Astrocyte (in vitro differentiated cells and primary cell): Measurements from ENCODE around the gene TMEM17. TPM values are rescaled to one million over a fixed set of nuclear protein-coding genes. Genes with fewer than 3 reads are reported as not detected.

Source experiments
- DNase-seq: peaks from one replicate; pipeline ENCODE4 v3.0.0-alpha.2; 2010; ENCODE audit warnings: low read depth
- FAIRE-seq: peaks from 2 replicates; lab custom pipeline; 2011; peaks lifted over from hg19 to GRCh38; lab: Jason Lieb, UNC
- H2AFZ ChIP-seq: 2 replicates; pipeline ENCODE4 v1.6.0; 2012; ENCODE audit warnings: low read depth, low read length, inconsistent platforms
- H3K27ac ChIP-seq: 2 replicates; pipeline ENCODE4 v1.5.1; 2011; ENCODE audit warnings: low read depth, low read length, inconsistent platforms
- H3K27me3 ChIP-seq: 2 replicates; pipeline ENCODE4 v1.6.0; 2011; ENCODE audit warnings: low read length, inconsistent platforms; ENCODE audit not compliant: insufficient read depth
- H3K36me3 ChIP-seq: 2 replicates; pipeline ENCODE4 v1.5.1; 2011; ENCODE audit warnings: low read length, inconsistent platforms; ENCODE audit not compliant: insufficient read depth
- H3K4me1 ChIP-seq: 2 replicates; pipeline ENCODE4 v1.5.1; 2011; ENCODE audit warnings: low read length, inconsistent platforms; ENCODE audit not compliant: insufficient read depth
- H3K4me2 ChIP-seq: 2 replicates; pipeline ENCODE4 v1.6.0; 2012; ENCODE audit warnings: low read length, inconsistent platforms
- H3K4me3 ChIP-seq: 2 replicates; pipeline ENCODE4 v1.5.1; 2011; ENCODE audit warnings: low read depth, mild to moderate bottlenecking, low read length, inconsistent platforms; ENCODE audit not compliant: insufficient read depth
- H3K79me2 ChIP-seq: 2 replicates; pipeline ENCODE4 v1.6.0; 2012; ENCODE audit warnings: mild to moderate bottlenecking, low read length, inconsistent platforms; ENCODE audit not compliant: insufficient read depth
- H3K9ac ChIP-seq: 2 replicates; pipeline ENCODE4 v1.6.0; 2012; ENCODE audit warnings: mild to moderate bottlenecking, low read length, inconsistent platforms
- H3K9me3 ChIP-seq: 2 replicates; pipeline ENCODE4 v1.5.1; 2012; ENCODE audit warnings: low read depth, mild to moderate bottlenecking, low read length, inconsistent platforms; ENCODE audit not compliant: insufficient read depth
- H4K20me1 ChIP-seq: 2 replicates; pipeline ENCODE4 v1.6.0; 2012; ENCODE audit warnings: low read length, inconsistent platforms; ENCODE audit not compliant: insufficient read depth
- H3K27ac Mint-ChIP-seq: one replicate; pipeline ENCODE4 v1.8.0; 2021; ENCODE audit warnings: mild to moderate bottlenecking, mixed read lengths; ENCODE audit not compliant: unreplicated experiment
- H3K27me3 Mint-ChIP-seq: one replicate; pipeline ENCODE4 v1.8.0; 2021; ENCODE audit warnings: low read depth, mixed read lengths; ENCODE audit not compliant: unreplicated experiment
- H3K36me3 Mint-ChIP-seq: one replicate; pipeline ENCODE4 v1.8.0; 2021; ENCODE audit warnings: low read depth, mixed read lengths; ENCODE audit not compliant: unreplicated experiment
- H3K4me1 Mint-ChIP-seq: one replicate; pipeline ENCODE4 v1.8.0; 2021; ENCODE audit warnings: low read depth, mixed read lengths; ENCODE audit not compliant: unreplicated experiment
- H3K4me3 Mint-ChIP-seq: one replicate; pipeline ENCODE4 v1.8.0; 2021; ENCODE audit warnings: mild to moderate bottlenecking, moderate library complexity, mixed read lengths; ENCODE audit not compliant: unreplicated experiment
- H3K9me3 Mint-ChIP-seq: one replicate; pipeline ENCODE4 v1.8.0; 2021; ENCODE audit warnings: mild to moderate bottlenecking, mixed read lengths; ENCODE audit not compliant: unreplicated experiment
- CTCF ChIP-seq: IDR thresholded peaks from 2 replicates; pipeline ENCODE4 v1.5.1; 2011; ENCODE audit warnings: low read depth, mild to moderate bottlenecking, inconsistent platforms, low read length, moderate library complexity; ENCODE audit not compliant: insufficient read depth
- EZH2 ChIP-seq: IDR thresholded peaks from 2 replicates; pipeline ENCODE4 v1.6.1; 2012; ENCODE audit warnings: mild to moderate bottlenecking, low read length, inconsistent platforms; ENCODE audit not compliant: insufficient read depth
- total RNA-seq: library from RNA; stranded (reverse); gene quantifications from 2 replicates; pipeline ENCODE4 v1.2.1, GENCODE V29; 2021

TMEM17 gene
- total RNA-seq, 1 donor from 2014 or later = 2.7 TPM

- no peak for TF ChIP-seq EZH2
- TF ChIP-seq CTCF = no peak
- Histone ChIP-seq H2AFZ (no peak overlapping the region), H3K4me2 (no peak overlapping the region), H3K27me3 (no peaks in the 10 kb centered on the region), H3K9me3 (no peaks in the 10 kb centered on the region), H3K4me3 (no peak overlapping the region), H4K20me1 (no peaks in the 10 kb centered on the region), H3K36me3 (no peaks in the 10 kb centered on the region), H3K79me2 (no peaks in the 10 kb centered on the region), H3K9ac (no peak overlapping the region), H3K27ac (no peak overlapping the region), H3K4me1 (no peaks in the 10 kb centered on the region)
- no peak overlapping the region for H3K4me3 Mint-ChIP-seq
- H3K4me1 Mint-ChIP-seq = peaks cover 3% of the 10 kb centered on the region
- DNase-seq = no peak
- H3K27me3 Mint-ChIP-seq = peaks cover 2% of the 10 kb centered on the region
- no peak overlapping the region for H3K27ac Mint-ChIP-seq
- peaks cover 4% of the 10 kb centered on the region for H3K36me3 Mint-ChIP-seq
- H3K9me3 Mint-ChIP-seq = peaks cover 7% of the 10 kb centered on the region
- FAIRE-seq = no peak
Observed at GRCh38 chr2:62540408-62541168, 34.6 kb upstream of the TMEM17 start.

- no peaks in the 10 kb centered on the region for H3K4me1 ChIP-seq
- no peak overlapping the region for H3K9ac ChIP-seq
- no peak overlapping the region for H2AFZ ChIP-seq
- no peak overlapping the region for H3K4me3 Mint-ChIP-seq
- H3K36me3 ChIP-seq = no peaks in the 10 kb centered on the region
- no peaks in the 10 kb centered on the region for H3K27me3 ChIP-seq
- TF ChIP-seq CTCF (no peak), EZH2 (no peak)
- H4K20me1 ChIP-seq = no peaks in the 10 kb centered on the region
- H3K27ac ChIP-seq = no peak overlapping the region
- DNase-seq (peak; percentile 8), FAIRE-seq (no peak)
- H3K27me3 Mint-ChIP-seq = peaks cover 5% of the 10 kb centered on the region
- no peak overlapping the region for H3K4me2 ChIP-seq
- no peak overlapping the region for H3K27ac Mint-ChIP-seq
- H3K4me1 Mint-ChIP-seq = peaks cover 3% of the 10 kb centered on the region
- H3K36me3 Mint-ChIP-seq = peaks cover 4% of the 10 kb centered on the region
- no peaks in the 10 kb centered on the region for H3K9me3 ChIP-seq
- H3K9me3 Mint-ChIP-seq = peaks cover 9% of the 10 kb centered on the region
- H3K79me2 ChIP-seq = no peaks in the 10 kb centered on the region
- H3K4me3 ChIP-seq = no peak overlapping the region
Observed at GRCh38 chr2:62539606-62540407, 33.8 kb upstream of the TMEM17 start.
